K562 (cell line): ENCODE measurements around the gene ZC3H10. TPM values are rescaled to one million over a fixed set of nuclear protein-coding genes. Genes with fewer than 3 reads are reported as not detected.

ENCODE experiments used
- ARID1B ChIP-seq: fragments of 450-650 bp; IDR thresholded peaks from 2 replicates; pipeline ENCODE4 v1.6.1; 2016; ENCODE audit warnings: antibody characterized with exemption, mild to moderate bottlenecking, inconsistent platforms
- BRF1 ChIP-seq: IDR thresholded peaks from 3 replicates; pipeline ENCODE4 v1.6.1; 2011; ENCODE audit warnings: borderline replicate concordance, mild to moderate bottlenecking; ENCODE audit not compliant: insufficient read length; ENCODE audit errors: extremely low read depth
- CBX8 ChIP-seq: fragments of 200-600 bp; sonication (generic); IDR thresholded peaks from 2 replicates; pipeline ENCODE4 v1.6.1; 2012; ENCODE audit warnings: borderline replicate concordance, mixed run types, low read depth, mild to moderate bottlenecking, moderate library complexity, mixed read lengths, low read length, control low read depth, inconsistent platforms; ENCODE audit not compliant: poor library complexity, severe bottlenecking; ENCODE audit errors: extremely low read depth
- CEBPG ChIP-seq, 3 experiments: fragments of 200-800 bp in 1 of 3; sonication (Bioruptor generic) in 1 of 3; sonication (generic) in 1 of 3; formaldehyde crosslinking in 1 of 3; IDR thresholded peaks in 2 of 3; conservative IDR thresholded peaks in 1 of 3; 2 replicates each; pipeline versions ENCODE4 v1.6.1 to v1.8.0; 2016 to 2022; ENCODE audit warnings: missing compliant biosample characterization in 2 of 3, missing genetic modification characterization in 2 of 3, mild to moderate bottlenecking in 1 of 3, missing genetic modification reagents in 1 of 3
- ETV6 ChIP-seq, 3 experiments: fragments of 150-350 bp in 1 of 3; sonication (generic) in 1 of 3; formaldehyde crosslinking in 1 of 3; IDR thresholded peaks; 2 replicates each; pipeline versions ENCODE4 v1.6.1 to v1.8.0; 2014 to 2022; ENCODE audit warnings: borderline replicate concordance in 2 of 3, low read depth in 2 of 3, antibody characterized with exemption in 1 of 3, low read length in 1 of 3, mild to moderate bottlenecking in 1 of 3, missing genetic modification reagents in 1 of 3
- GATAD2B ChIP-seq: fragments of 450-650 bp; IDR thresholded peaks from 2 replicates; pipeline ENCODE4 v1.6.1; 2017; ENCODE audit warnings: mild to moderate bottlenecking, borderline replicate concordance
- HDAC1 ChIP-seq, 2 experiments: fragments of 450-650 bp; IDR thresholded peaks; 2 replicates each; pipeline ENCODE4 v1.6.1; 2016 to 2017; ENCODE audit warnings: inconsistent platforms in 1 of 2, mild to moderate bottlenecking in 1 of 2, moderate library complexity in 1 of 2
- KDM1A ChIP-seq, 2 experiments: fragments of 450-650 bp; IDR thresholded peaks; 2 replicates each; pipeline ENCODE4 v1.6.1; 2016; ENCODE audit warnings: mild to moderate bottlenecking in 2 of 2
- MAFK ChIP-seq: IDR thresholded peaks from 2 replicates; pipeline ENCODE4 v1.6.1; 2011; ENCODE audit warnings: low read length, improper control_type of control experiment
- MBD2 ChIP-seq: sonication (generic); IDR thresholded peaks from 2 replicates; pipeline ENCODE4 v1.6.1; 2016; ENCODE audit warnings: low read depth, borderline replicate concordance
- MECOM ChIP-seq: fragments of 250-450 bp; sonication (Bioruptor Pico); IDR thresholded peaks from 2 replicates; pipeline ENCODE4 v1.8.0; 2022; ENCODE audit warnings: inconsistent platforms
- PBX2 ChIP-seq, 2 experiments: IDR thresholded peaks in 1 of 2; conservative IDR thresholded peaks in 1 of 2; 2 replicates each; pipeline ENCODE4 v1.6.1; 2016; ENCODE audit warnings: low read depth in 2 of 2, mild to moderate bottlenecking in 1 of 2, missing compliant biosample characterization in 1 of 2, missing genetic modification characterization in 1 of 2, moderate library complexity in 1 of 2
- PTTG1 ChIP-seq: fragments of 450-650 bp; IDR thresholded peaks from 2 replicates; pipeline ENCODE4 v1.6.1; 2016; ENCODE audit warnings: low read depth, mild to moderate bottlenecking, missing genetic modification characterization, missing compliant biosample characterization
- RUNX1 ChIP-seq: sonication (generic); IDR thresholded peaks from 2 replicates; pipeline ENCODE4 v1.6.1; 2016; ENCODE audit warnings: antibody characterized with exemption, low read depth
- TRIM24 ChIP-seq, 2 experiments: fragments of 450-650 bp; IDR thresholded peaks; 2 replicates each; pipeline ENCODE4 v1.6.1; 2016
- U2AF1 ChIP-seq: fragments of 200-400 bp; formaldehyde crosslinking; optimal IDR thresholded peaks from 2 replicates; pipeline ENCODE3; 2017; ENCODE audit warnings: mild to moderate bottlenecking, low read depth, low read length, moderate library complexity
- VEZF1 ChIP-seq: fragments of 200-800 bp; sonication (Bioruptor generic); IDR thresholded peaks from 2 replicates; pipeline ENCODE4 v1.6.1; 2017; ENCODE audit warnings: missing genetic modification characterization, missing compliant biosample characterization
- ZNF224 ChIP-seq: sonication (generic); formaldehyde crosslinking; IDR thresholded peaks from 2 replicates; pipeline ENCODE4 v1.8.0; 2022; ENCODE audit warnings: mild to moderate bottlenecking, missing genetic modification reagents
- ZNF408 ChIP-seq: fragments of 250-450 bp; sonication (Bioruptor Pico); IDR thresholded peaks from 2 replicates; pipeline ENCODE4 v1.4.0; 2020; ENCODE audit warnings: low read depth, mild to moderate bottlenecking, moderate library complexity
- ZNF41 ChIP-seq: fragments of 250-450 bp; sonication (Bioruptor Pico); conservative IDR thresholded peaks from 2 replicates; pipeline ENCODE4 v1.4.0; 2020; ENCODE audit warnings: mild to moderate bottlenecking
- ZNF431 ChIP-seq: sonication (generic); formaldehyde crosslinking; IDR thresholded peaks from 2 replicates; pipeline ENCODE4 v1.8.0; 2022; ENCODE audit warnings: mild to moderate bottlenecking, missing genetic modification reagents
- ZNF584 ChIP-seq: fragments of 200-800 bp; sonication (Bioruptor generic); IDR thresholded peaks from 2 replicates; pipeline ENCODE4 v1.6.1; 2016; ENCODE audit warnings: low read depth, mild to moderate bottlenecking, missing genetic modification characterization, missing compliant biosample characterization
- ZNF644 ChIP-seq: fragments of 200-800 bp; sonication (Bioruptor generic); IDR thresholded peaks from 2 replicates; pipeline ENCODE4 v1.6.1; 2016; ENCODE audit warnings: low read depth, missing genetic modification characterization, missing compliant biosample characterization
- polyA plus RNA-seq, 8 experiments: library from polyadenylated mRNA; depleted of rRNA in 4 of 8; stranded (reverse) in 5 of 8; unstranded in 3 of 8; fragments of >200 nt; fragmentation: Nextera tagmentation in 2 of 8; fragmentation: Illumina TruSeq in 1 of 8; extraction: Ambion mirVana in 2 of 8; extraction: Trizol in 1 of 8; gene quantifications; 2 replicates each; pipeline versions ENCODE4 v1.2.1 to v1.2.3, GENCODE V29; 2011 to 2014; ENCODE audit warnings: inconsistent platforms in 1 of 8, missing spikeins in 1 of 8
- total RNA-seq, 7 experiments: library from RNA; depleted of rRNA in 6 of 7; stranded (reverse); fragments of >200 nt in 6 of 7; fragmentation: Illumina TruSeq in 2 of 7; extraction: Trizol in 2 of 7; gene quantifications; 2 replicates each; pipeline versions ENCODE4 v1.2.1 to v1.2.3, GENCODE V29; 2011 to 2021; ENCODE audit warnings: low replicate concordance in 1 of 7

Gene ZC3H10
- total and polyA plus RNA-seq, 9 of the 15 experiments (the other 6 are each of a cell fraction or from before 2014, with no cell fraction given) = 0.31 to 4.1 (median 1.6) TPM

GRCh38 chr12:56119361-56119796 lies 1.3 kb downstream of the ZC3H10 start (continued):
- TF ChIP-seq ARID1B = no peak; the same call in 1 of the 2 replicates
- no peak for TF ChIP-seq MECOM (CRISPR knock-in tag)
- TF ChIP-seq CEBPG (CRISPR knock-in tag; IDR thresholded peaks at IDR 0.05) = no peak
- TF ChIP-seq CEBPG (tag; conservative IDR thresholded peaks at IDR 0.05 in 1 of 2, IDR thresholded peaks at IDR 0.05 in 1 of 2) = no peak
- no peak for TF ChIP-seq ZNF584 (CRISPR knock-in tag)
- TF ChIP-seq ZNF408 (CRISPR knock-in tag) = no peak
- TF ChIP-seq ZNF431 = no peak
- no peak for TF ChIP-seq CBX8
- TF ChIP-seq KDM1A (IDR thresholded peaks at IDR 0.05) = no peak
- TF ChIP-seq ZNF644 (tag) = no peak
- no peak for TF ChIP-seq BRF1
- no peak for TF ChIP-seq ZNF224
- TF ChIP-seq U2AF1 = no peak
- no peak for TF ChIP-seq GATAD2B
- no peak for TF ChIP-seq PBX2 (CRISPR knock-in tag; IDR thresholded peaks at IDR 0.05; ENCODE audit: low read depth)
- no peak for TF ChIP-seq PBX2 (tag; conservative IDR thresholded peaks at IDR 0.05; ENCODE audit: low read depth)
- TF ChIP-seq TRIM24 (IDR thresholded peaks at IDR 0.05) = no peak
- TF ChIP-seq HDAC1 (IDR thresholded peaks at IDR 0.05) = peak in 1 of 2 experiments; percentile 63; a peak in 1 of 4 replicates
- no peak for TF ChIP-seq RUNX1
- TF ChIP-seq MBD2 = no peak
- no peak for TF ChIP-seq ETV6 (IDR thresholded peaks at IDR 0.05; ENCODE audit: borderline replicate concordance in 1 of 2, low read depth in 2 of 2, low read length in 1 of 2)
- TF ChIP-seq ETV6 (CRISPR knock-in tag; IDR thresholded peaks at IDR 0.05; ENCODE audit: borderline replicate concordance) = no peak
- no peak for TF ChIP-seq PTTG1 (tag)
- no peak for TF ChIP-seq MAFK
- TF ChIP-seq VEZF1 (CRISPR knock-in tag) = peak; percentile 87
- no peak for TF ChIP-seq ZNF41 (CRISPR knock-in tag)
